Mesenchymal stem cell (in vitro differentiated cells and primary cell): Measurements from ENCODE around the gene HOXA13.
A peak's percentile ranks its signal among the peaks of the same experiment; 100 is the strongest.

Source experiments
- DNase-seq: peaks from one replicate; pipeline ENCODE4 v3.0.0-alpha.2; 2013
- H2AFZ ChIP-seq: one replicate; pipeline ENCODE4 v1.6.1; 2013; ENCODE audit warnings: low read depth, mild to moderate bottlenecking, control low read depth, inconsistent platforms, low read length, moderate library complexity
- H2AK5ac ChIP-seq: 2 replicates; pipeline ENCODE4 v1.6.1; 2013; ENCODE audit warnings: low read length, moderate library complexity, mild to moderate bottlenecking, inconsistent platforms; ENCODE audit not compliant: severe bottlenecking
- H2BK120ac ChIP-seq: one replicate; pipeline ENCODE4 v1.6.1; 2013; ENCODE audit warnings: low read depth, mild to moderate bottlenecking, inconsistent platforms, low read length, moderate library complexity
- H2BK12ac ChIP-seq, 2 experiments: one replicate each; pipeline ENCODE4 v1.6.1; 2013; ENCODE audit warnings: inconsistent platforms in 2 of 2, low read length in 2 of 2, mild to moderate bottlenecking in 2 of 2, moderate library complexity in 2 of 2, control low read depth in 1 of 2
- H2BK15ac ChIP-seq: one replicate; pipeline ENCODE4 v1.6.1; 2013; ENCODE audit warnings: mild to moderate bottlenecking, low read depth, inconsistent platforms; ENCODE audit not compliant: poor library complexity, severe bottlenecking
- H2BK5ac ChIP-seq: 2 replicates; pipeline ENCODE4 v1.6.1; 2013; ENCODE audit warnings: low read depth, mild to moderate bottlenecking, low read length, control low read depth, inconsistent platforms; ENCODE audit not compliant: poor library complexity, severe bottlenecking
- H3K14ac ChIP-seq, 2 experiments: one replicate each; pipeline ENCODE4 v1.6.1; 2013; ENCODE audit warnings: inconsistent platforms in 2 of 2, low read length in 2 of 2, control low read depth in 1 of 2, mild to moderate bottlenecking in 1 of 2, moderate library complexity in 1 of 2
- H3K18ac ChIP-seq, 2 experiments: one replicate each; pipeline ENCODE4 v1.6.1; 2013; ENCODE audit warnings: inconsistent platforms in 2 of 2, low read length in 2 of 2, control low read depth in 1 of 2, low read depth in 1 of 2, mild to moderate bottlenecking in 1 of 2
- H3K23ac ChIP-seq, 2 experiments: one replicate each; pipeline ENCODE4 v1.6.1; 2013; ENCODE audit warnings: inconsistent platforms in 2 of 2, low read length in 2 of 2, mild to moderate bottlenecking in 2 of 2, moderate library complexity in 2 of 2, control low read depth in 1 of 2
- H3K27ac ChIP-seq: 2 replicates; pipeline ENCODE4 v1.5.1; 2013; ENCODE audit warnings: mild to moderate bottlenecking, moderate library complexity, low read length, control low read depth, inconsistent platforms; ENCODE audit not compliant: poor library complexity, severe bottlenecking
- H3K27me3 ChIP-seq, 2 experiments: 2 replicates each; pipeline versions ENCODE4 v1.6.1 to v1.7.0; 2013; ENCODE audit warnings: low read length in 2 of 2, mild to moderate bottlenecking in 2 of 2, moderate library complexity in 2 of 2, control low read depth in 1 of 2, inconsistent platforms in 1 of 2; ENCODE audit not compliant: control insufficient read depth in 1 of 2, insufficient read depth in 1 of 2
- H3K36me3 ChIP-seq, 2 experiments: 2 replicates each; pipeline versions ENCODE4 v1.6.1 to v1.7.0; 2013; ENCODE audit warnings: low read length in 2 of 2, control low read depth in 1 of 2, inconsistent platforms in 1 of 2, low read depth in 1 of 2, mild to moderate bottlenecking in 1 of 2; ENCODE audit not compliant: insufficient read depth in 2 of 2, control insufficient read depth in 1 of 2
- H3K4ac ChIP-seq, 2 experiments: one replicate each; pipeline ENCODE4 v1.6.1; 2013; ENCODE audit warnings: inconsistent platforms in 2 of 2, low read length in 2 of 2, mild to moderate bottlenecking in 2 of 2, moderate library complexity in 2 of 2, control low read depth in 1 of 2, low read depth in 1 of 2
- H3K4me1 ChIP-seq: 2 replicates; pipeline ENCODE4 v1.6.1; 2013; ENCODE audit warnings: low read depth, low read length, control low read depth; ENCODE audit not compliant: control insufficient read depth, insufficient read depth
- H3K4me2 ChIP-seq: 2 replicates; pipeline ENCODE4 v1.6.1; 2013; ENCODE audit warnings: low read length, mild to moderate bottlenecking, inconsistent platforms; ENCODE audit not compliant: poor library complexity, severe bottlenecking
- H3K4me3 ChIP-seq, 2 experiments: 2 replicates each; pipeline versions ENCODE4 v1.5.1 to v1.7.0; 2013; ENCODE audit warnings: low read length in 2 of 2, mild to moderate bottlenecking in 2 of 2, control low read depth in 1 of 2, low read depth in 1 of 2; ENCODE audit not compliant: insufficient read depth in 1 of 2
- H3K79me1 ChIP-seq: replicated peaks from 2 replicates; pipeline ENCODE4 v1.6.1; 2013; ENCODE audit warnings: mild to moderate bottlenecking, control low read depth, low read length, inconsistent platforms; ENCODE audit not compliant: poor library complexity, severe bottlenecking
- H3K9ac ChIP-seq: 2 replicates; pipeline ENCODE4 v1.7.0; 2013; ENCODE audit warnings: mild to moderate bottlenecking, low read length, moderate library complexity
- H3K9me3 ChIP-seq: 2 replicates; pipeline ENCODE4 v1.7.0; 2013; ENCODE audit warnings: mild to moderate bottlenecking, low read length; ENCODE audit not compliant: control insufficient read depth
- H4K8ac ChIP-seq: one replicate; pipeline ENCODE4 v1.6.1; 2013; ENCODE audit warnings: inconsistent platforms, mild to moderate bottlenecking, low read length, moderate library complexity
- H4K91ac ChIP-seq: one replicate; pipeline ENCODE4 v1.6.1; 2013; ENCODE audit warnings: mild to moderate bottlenecking, low read length, inconsistent platforms
- WGBS: methylation state at CpG from one replicate; pipeline ENCODE4 v1.1.7; 2013; ENCODE audit warnings: mixed read lengths; 5-methylcytosine and 5-hydroxymethylcytosine counted together

HOXA13 gene

DNA sequence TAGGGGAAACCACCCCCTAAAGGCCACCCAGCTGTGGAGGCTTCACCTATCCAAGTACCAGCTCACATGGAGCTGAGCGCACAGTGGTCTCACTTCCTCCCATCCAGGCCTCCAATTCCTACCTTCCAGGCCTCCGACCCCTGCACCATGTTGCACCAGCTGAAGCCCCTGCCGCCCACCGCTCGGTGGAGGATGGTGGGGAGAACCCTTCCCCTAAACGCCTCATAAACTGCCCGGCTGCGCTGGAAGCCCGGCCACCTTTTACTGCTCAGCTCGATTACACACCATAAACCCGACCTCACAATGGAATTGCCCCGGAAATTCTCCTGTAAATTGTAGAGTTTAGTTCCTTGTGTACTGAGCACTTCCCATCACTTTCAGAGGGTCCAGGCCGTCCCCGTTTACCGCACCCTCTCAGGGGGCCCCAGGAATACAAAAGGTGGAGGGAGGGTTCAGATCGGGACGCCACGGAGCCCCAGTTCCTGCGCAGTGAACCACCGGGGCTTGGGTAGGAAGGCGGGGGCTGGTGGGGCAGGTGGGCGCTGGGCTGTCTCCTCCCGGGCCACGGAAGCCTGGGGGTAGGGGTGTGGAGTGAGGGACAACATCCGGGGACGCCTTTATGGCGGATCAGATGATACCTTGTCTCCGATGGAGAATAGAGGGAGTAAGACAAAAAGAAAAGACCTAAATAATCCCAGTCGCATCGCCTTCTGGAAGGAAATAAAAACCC lies 42.0 kb downstream of the HOXA13 start:
- peak overlapping the region in 1 of 2 experiments; percentile 82 for H3K4me3 ChIP-seq
- peaks cover 7 to 19% of the 10 kb centered on the region in 2 experiments for H3K36me3 ChIP-seq
- WGBS: 61% methylated on average over 26 of the region's 30 CpGs
- H2BK15ac ChIP-seq: no peak overlapping the region
- no peak overlapping the region for H2BK120ac ChIP-seq
- no peak overlapping the region for H2BK5ac ChIP-seq
- H3K79me1 ChIP-seq: peaks cover 5% of the 10 kb centered on the region
- peaks cover 18% of the 10 kb centered on the region for H3K4me1 ChIP-seq
- no peak for DNase-seq
- no peak overlapping the region for H3K14ac ChIP-seq
- peak overlapping the region; percentile 77 for H3K9ac ChIP-seq
- H4K91ac ChIP-seq: no peak overlapping the region
- no peak overlapping the region for H3K4me2 ChIP-seq
- no peak overlapping the region for H3K27ac ChIP-seq
- H3K4ac ChIP-seq: no peak overlapping the region
- no peak overlapping the region for H2AK5ac ChIP-seq
- peaks cover 0 to 59% of the 10 kb centered on the region in 2 experiments for H3K27me3 ChIP-seq
- no peak overlapping the region for H2AFZ ChIP-seq
- H3K18ac ChIP-seq: no peak overlapping the region
- no peak overlapping the region for H2BK12ac ChIP-seq
- H3K23ac ChIP-seq: no peak overlapping the region
- no peak overlapping the region for H4K8ac ChIP-seq
- H3K9me3 ChIP-seq: no peaks in the 10 kb centered on the region

- Histone ChIP-seq H2BK120ac (no peak overlapping the region), H4K91ac (no peak overlapping the region), H2BK5ac (no peak overlapping the region), H3K9me3 (no peaks in the 10 kb centered on the region), H2AK5ac (no peak overlapping the region), H3K4me3 (peak overlapping the region in 1 of 2 experiments; percentile 82), H3K4me1 (peaks cover 20% of the 10 kb centered on the region), H3K23ac (no peak overlapping the region), H3K9ac (peak overlapping the region; percentile 77), H3K36me3 (peaks cover 0 to 24% of the 10 kb centered on the region in 2 experiments), H2BK15ac (no peak overlapping the region), H3K79me1 (peaks cover 6% of the 10 kb centered on the region), H2AFZ (no peak overlapping the region), H3K14ac (no peak overlapping the region), H3K27ac (no peak overlapping the region), H3K18ac (no peak overlapping the region), H3K4me2 (no peak overlapping the region), H2BK12ac (no peak overlapping the region), H3K27me3 (peaks cover 0 to 67% of the 10 kb centered on the region in 2 experiments), H4K8ac (no peak overlapping the region), H3K4ac (no peak overlapping the region)
- DNase-seq: no peak
- 64% methylated on average over 29 of the region's 30 CpGs for WGBS
These were observed 42.8 kb downstream of the HOXA13 start for GRCh38 chr7:27156916-27157701.

DNA sequence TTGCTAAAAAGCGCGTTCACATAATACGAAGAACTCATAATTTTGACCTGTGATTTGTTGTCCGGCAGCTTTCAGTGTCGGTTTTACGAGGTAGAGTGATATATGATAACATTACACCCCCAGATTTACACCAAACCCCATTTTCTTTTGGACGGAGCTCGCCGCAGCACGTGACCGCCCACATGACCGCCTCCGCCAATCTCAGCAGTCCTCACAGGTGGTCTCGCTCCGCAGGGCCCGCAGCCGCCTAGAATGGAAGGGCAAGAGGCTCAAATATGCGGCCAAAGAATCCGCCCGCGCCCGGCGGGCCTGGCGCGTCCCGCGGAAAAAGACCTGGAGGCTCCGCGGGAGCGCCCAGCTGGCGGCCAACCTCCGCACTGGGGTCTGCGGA lies 43.4 kb downstream of the HOXA13 start, which contains the start of gene HOXA7:
TSS of gene HOXA7 (minus strand) at position 168 of the 391 bp plus-strand sequence. CDS start at position 38, 130 bp downstream.
- H2AFZ ChIP-seq: peak within 1 kb of the TSS; percentile 36
- H2BK120ac ChIP-seq: no peak within 1 kb of the TSS
- H3K4me3 ChIP-seq: peak within 1 kb of the TSS; percentile 32 to 82
- WGBS: 38% methylated on average over 33 of the region's 33 CpGs
- peaks cover 8% of the 10 kb centered on the region for H3K79me1 ChIP-seq
- H3K27me3 ChIP-seq: peaks cover 0 to 73% of the 10 kb centered on the region in 2 experiments
- no peak within 1 kb of the TSS for H2BK15ac ChIP-seq
- no peak within 1 kb of the TSS for H2AK5ac ChIP-seq
- DNase-seq: no peak
- no peaks in the 10 kb centered on the region for H3K9me3 ChIP-seq
- H4K8ac ChIP-seq: peak within 1 kb of the TSS; percentile 57
- H3K18ac ChIP-seq: peak within 1 kb of the TSS; percentile 34 to 41
- H2BK5ac ChIP-seq: no peak within 1 kb of the TSS
- no peak within 1 kb of the TSS for H3K4me2 ChIP-seq
- H3K4ac ChIP-seq: no peak within 1 kb of the TSS
- H2BK12ac ChIP-seq: no peak within 1 kb of the TSS
- H3K14ac ChIP-seq: no peak within 1 kb of the TSS
- peak within 1 kb of the TSS; percentile 90 for H3K9ac ChIP-seq
- peak within 1 kb of the TSS in 1 of 2 experiments; percentile 41 for H3K23ac ChIP-seq
- no peak within 1 kb of the TSS for H4K91ac ChIP-seq
- no peak within 1 kb of the TSS for H3K27ac ChIP-seq
- peaks cover 18% of the 10 kb centered on the region for H3K4me1 ChIP-seq
- H3K36me3 ChIP-seq: peaks cover 0 to 23% of the 10 kb centered on the region in 2 experiments
